ENCODE data around the gene ABCA2.

DNA sequence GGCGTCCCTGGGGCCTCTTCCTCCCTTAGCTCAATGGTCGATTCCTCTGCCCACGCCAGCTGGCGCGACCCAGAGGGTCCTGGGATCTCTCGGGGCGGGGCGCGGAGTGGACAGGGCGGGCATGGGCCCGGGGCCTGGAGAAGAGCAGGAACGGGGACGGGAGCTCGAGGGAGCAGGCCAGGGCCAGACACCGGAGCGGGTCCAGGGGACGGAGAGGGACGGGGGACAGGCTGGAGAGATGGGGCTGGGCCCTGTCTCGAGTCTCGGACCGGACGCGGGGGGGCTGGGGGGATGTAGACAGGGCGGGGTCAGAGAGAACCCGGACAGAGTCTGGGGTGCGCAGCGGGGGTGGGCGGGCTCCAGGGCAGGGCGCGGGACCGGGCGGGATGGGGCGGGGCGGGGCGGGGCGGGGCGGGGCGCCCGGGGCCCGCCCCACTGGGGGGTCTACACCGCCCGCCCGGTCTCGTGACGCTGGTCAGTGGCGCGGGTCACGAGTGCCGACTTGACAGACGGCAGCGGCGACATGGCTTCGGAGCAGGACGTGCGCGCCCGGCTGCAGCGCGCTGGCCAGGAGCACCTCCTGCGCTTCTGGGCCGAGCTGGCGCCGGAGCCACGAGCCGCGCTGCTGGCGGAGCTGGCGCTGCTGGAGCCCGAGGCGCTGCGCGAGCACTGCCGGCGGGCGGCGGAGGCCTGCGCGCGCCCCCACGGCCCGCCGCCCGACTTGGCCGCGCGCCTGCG, 49.1 kb upstream of the ABCA2 start, which contains the start of gene UAP1L1:
- TF ChIP-seq POLR2A (IDR thresholded peaks at IDR 0.05; ENCODE audit: borderline replicate concordance, extremely low read depth, insufficient read depth, insufficient read length) (peak; percentile 27), CTCF (IDR thresholded peaks at IDR 0.05 in 2 of 3, conservative IDR thresholded peaks at IDR 0.05 in 1 of 3; ENCODE audit: borderline replicate concordance in 1 of 3, insufficient read depth in 1 of 3, low read depth in 2 of 3, low read length in 2 of 3) (no peak), POLR2AphosphoS5 (IDR thresholded peaks at IDR 0.05; ENCODE audit: low read depth, low read length) (peak; percentile 65), CEBPB (IDR thresholded peaks at IDR 0.05; ENCODE audit: low read depth) (no peak), REST (IDR thresholded peaks at IDR 0.05; ENCODE audit: low read depth) (no peak), ATF3 (IDR thresholded peaks at IDR 0.05) (no peak), EZH2phosphoT487 (IDR thresholded peaks at IDR 0.05; ENCODE audit: borderline replicate concordance) (no peak), YY1 (IDR thresholded peaks at IDR 0.05; ENCODE audit: extremely low read depth, insufficient replicate concordance, low read depth, low read length) (no peak), MAX (IDR thresholded peaks at IDR 0.05) (no peak), SRF (IDR thresholded peaks at IDR 0.05; ENCODE audit: low read depth) (no peak), SP1 (IDR thresholded peaks at IDR 0.05; ENCODE audit: low read depth) (no peak), SIN3A (IDR thresholded peaks at IDR 0.05; ENCODE audit: low read depth) (no peak), RAD21 (IDR thresholded peaks at IDR 0.05; ENCODE audit: low read depth) (no peak)

Data from HCT116 (cell line).